ENCODE results near the gene DTNBP1.

The DTNBP1 gene

DNA sequence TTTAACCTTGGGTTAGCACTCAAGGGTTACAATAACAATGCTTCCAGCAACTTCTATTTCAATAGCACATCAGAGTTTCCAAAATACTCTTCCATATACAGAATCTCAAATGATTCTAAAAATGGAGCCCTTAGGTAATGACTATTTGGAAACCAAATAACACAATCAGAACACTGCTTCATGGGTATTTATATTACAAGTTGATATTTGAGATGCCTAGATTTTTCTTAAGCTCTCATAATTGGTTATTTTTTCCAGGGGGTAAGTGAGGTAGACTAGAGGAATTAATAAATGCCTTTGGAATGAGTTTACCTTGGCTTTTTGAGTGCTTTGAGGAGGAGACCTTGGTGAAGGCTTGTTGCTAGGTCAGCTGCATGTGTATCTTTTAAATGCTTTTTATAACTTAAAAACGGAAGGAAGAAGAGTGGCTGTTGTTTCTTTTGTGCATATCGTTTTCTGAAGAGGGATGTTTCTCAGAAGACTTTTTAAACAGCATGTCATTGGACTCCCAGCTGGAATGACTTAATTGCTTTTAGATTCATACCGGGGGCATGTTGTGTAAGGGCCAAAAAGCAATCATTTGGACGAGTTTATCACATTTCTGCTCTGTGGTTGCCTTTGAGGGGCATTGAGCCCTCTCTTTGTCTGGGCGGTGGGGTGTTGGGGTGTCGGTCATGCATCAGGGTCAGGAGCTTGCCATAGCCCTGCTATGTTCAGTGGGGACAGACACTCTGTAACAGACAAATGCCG, 186.0 kb downstream of the DTNBP1 start:
- no peak for DNase-seq

DNA sequence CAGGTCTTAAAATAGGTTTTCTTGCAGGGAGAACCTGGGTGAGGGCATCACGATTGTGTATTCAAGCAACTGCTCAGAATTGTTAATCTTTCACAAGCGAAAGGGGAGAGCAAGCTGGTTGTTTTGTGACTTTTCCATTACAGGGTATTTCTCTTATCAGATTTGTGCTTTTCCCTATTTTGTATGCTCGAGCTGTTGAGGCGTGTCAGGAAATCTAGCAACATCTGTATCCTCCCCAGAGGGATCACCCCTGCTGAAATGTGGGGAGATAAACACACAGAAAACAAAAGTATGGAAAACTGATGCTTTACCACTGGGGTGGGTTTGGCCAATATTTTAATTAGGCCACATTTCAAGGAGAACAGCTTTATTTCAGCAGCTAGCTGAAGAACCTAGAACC, 187.0 kb downstream of the DTNBP1 start:
- no peak for DNase-seq

DNA sequence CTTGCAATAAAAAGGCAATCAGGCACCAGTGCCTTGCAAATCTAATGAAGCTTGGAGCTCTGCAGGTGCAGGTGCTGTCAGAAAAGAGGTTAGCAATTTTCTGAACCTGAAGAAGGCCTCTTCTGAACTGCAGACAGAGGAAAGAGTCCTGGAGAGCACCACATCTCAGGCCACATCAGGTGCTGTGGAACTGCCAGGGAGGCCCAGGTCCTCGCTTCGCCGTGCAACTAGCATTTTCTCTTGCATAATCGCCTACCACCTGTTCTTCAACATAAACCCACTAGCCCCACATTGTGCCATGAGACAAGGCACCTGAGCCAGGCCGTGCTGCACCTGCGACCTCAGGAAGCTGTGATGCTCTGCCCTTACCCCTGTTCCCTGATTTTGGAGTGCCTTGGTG, 187.6 kb downstream of the DTNBP1 start:
- DNase-seq = no peak

DNA sequence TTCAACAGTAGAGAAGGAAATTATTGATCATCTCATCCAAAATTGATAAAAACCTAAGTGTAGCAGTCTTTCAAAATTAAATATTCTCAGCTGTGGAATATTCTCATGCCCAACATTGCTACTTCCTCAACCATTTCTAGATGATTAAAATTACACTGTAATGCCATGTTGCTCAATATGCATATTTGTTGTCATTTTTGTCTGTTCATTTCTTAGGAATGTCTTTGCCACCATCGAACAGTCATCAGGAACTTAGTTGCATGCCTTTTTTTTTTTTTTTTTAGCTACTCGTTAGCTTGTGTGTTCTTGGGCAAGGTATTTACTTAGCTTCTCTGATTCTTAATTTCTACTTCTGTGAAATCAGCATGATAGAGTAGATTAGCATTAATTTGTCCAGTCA, 188.6 kb downstream of the DTNBP1 start:
- DNase-seq = no peak

DNA sequence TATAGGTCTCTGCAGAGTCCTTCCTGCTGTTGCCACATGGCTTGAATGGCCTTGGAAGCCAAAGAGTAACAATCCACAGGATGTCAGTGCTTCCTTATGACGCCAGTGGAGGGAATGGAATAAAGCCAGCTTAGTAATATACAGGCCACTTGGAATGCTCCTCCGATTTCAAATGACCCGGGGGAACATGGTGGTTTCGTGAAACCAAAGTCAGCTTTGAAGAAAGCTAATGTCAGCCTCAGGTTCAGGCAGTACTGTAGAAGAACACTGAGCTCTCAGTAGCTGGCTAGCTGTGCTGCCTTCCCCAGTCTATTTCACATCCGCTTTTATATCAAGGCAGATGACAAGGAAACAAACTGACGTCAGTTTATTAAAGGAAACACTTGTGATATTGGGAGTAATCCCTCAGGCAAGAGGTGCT, 189.1 kb downstream of the DTNBP1 start:
- DNase-seq = no peak

DNA sequence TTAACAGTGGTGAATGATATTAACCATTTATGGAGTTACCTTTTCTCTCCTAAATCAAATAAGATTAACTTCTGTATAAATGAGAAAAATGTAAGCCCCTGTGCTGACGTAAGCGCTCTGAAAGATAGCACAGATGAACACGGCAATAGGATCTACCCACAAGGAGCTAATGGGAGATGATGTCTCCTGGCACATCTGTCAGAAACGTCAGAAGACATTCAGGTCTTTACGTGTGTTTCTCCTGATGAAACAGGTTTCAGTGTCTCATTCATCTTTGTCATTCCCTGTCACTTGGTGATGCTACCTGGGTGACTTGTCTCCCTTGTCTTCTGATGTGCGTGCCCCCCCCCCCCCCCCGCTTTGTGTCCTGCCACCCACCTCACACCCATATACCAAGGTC, 189.7 kb downstream of the DTNBP1 start:
- no peak for DNase-seq
